GM19035 (cell line): ENCODE results near the gene PEX12.
"Not testable (repeated sequence)": the region's sequence is repeated elsewhere in the genome, so short reads cannot be mapped to it uniquely, and the experiment has no call there.

Experiments used
- ATAC-seq: cut with Tn5 transposase; IDR thresholded peaks from one replicate; pipeline ENCODE4 v1.9.1; 2021; ENCODE audit not compliant: unreplicated experiment

PEX12 gene

GRCh38 chr17:35578197-35578928 is at the start of gene PEX12:
TSS of gene PEX12 (minus strand) at chr17:35578571. CDS start at chr17:35578021, 550 bp downstream.
- ATAC-seq, result peak; percentile 90

GRCh38 chr17:35627417-35627816 is 49.0 kb upstream of the PEX12 start:
- ATAC-seq, result no peak

GRCh38 chr17:35621768-35622167 is 43.4 kb upstream of the PEX12 start:
- no peak for ATAC-seq

- no peak for ATAC-seq
These were observed 40.3 kb upstream of the PEX12 start for GRCh38 chr17:35618628-35619027.

GRCh38 chr17:35617505-35617904 is 39.1 kb upstream of the PEX12 start:
- ATAC-seq, result no peak

GRCh38 chr17:35616536-35616935 is 38.2 kb upstream of the PEX12 start:
- ATAC-seq, result no peak

GRCh38 chr17:35614810-35615209 is 36.4 kb upstream of the PEX12 start:
- ATAC-seq, result no peak

GRCh38 chr17:35612924-35613521 is 34.7 kb upstream of the PEX12 start:
- ATAC-seq, result no peak

GRCh38 chr17:35610746-35611145 is 32.4 kb upstream of the PEX12 start:
- not testable (repeated sequence) for ATAC-seq

GRCh38 chr17:35609831-35610230 is 31.5 kb upstream of the PEX12 start:
- no peak for ATAC-seq

- ATAC-seq, result no peak
These were observed 29.0 kb upstream of the PEX12 start for GRCh38 chr17:35607239-35607847.

GRCh38 chr17:35605678-35606077 is 27.3 kb upstream of the PEX12 start:
- ATAC-seq, result no peak

GRCh38 chr17:35603674-35604073 is 25.3 kb upstream of the PEX12 start:
- ATAC-seq, result no peak

- no peak for ATAC-seq
These were observed 19.2 kb upstream of the PEX12 start for GRCh38 chr17:35597604-35598003.

GRCh38 chr17:35596530-35597233 is 18.3 kb upstream of the PEX12 start:
- no peak for ATAC-seq

GRCh38 chr17:35596072-35596471 is 17.7 kb upstream of the PEX12 start:
- no peak for ATAC-seq

- no peak for ATAC-seq
These were observed 10.0 kb upstream of the PEX12 start for GRCh38 chr17:35588196-35588920.

- peak; percentile 95 for ATAC-seq
These were observed 8.9 kb upstream of the PEX12 start, which contains the start of gene AP2B1 for GRCh38 chr17:35587074-35587961. TSS of gene AP2B1 (plus strand) at chr17:35587322. CDS start at chr17:35594031, 6,709 bp downstream.

GRCh38 chr17:35586569-35587073 is 8.2 kb upstream of the PEX12 start:
- ATAC-seq, result peak; percentile 11

- ATAC-seq, result no peak
These were observed 5.7 kb upstream of the PEX12 start for GRCh38 chr17:35584061-35584460.
